ENCODE data around the gene PROP1. TPM values are rescaled to one million over a fixed set of nuclear protein-coding genes. Genes with fewer than 3 reads are reported as not detected.

The PROP1 gene
- total RNA-seq, 1 donor from 2014 or later: not detected

- Histone ChIP-seq H3K4me1 (ENCODE audit: insufficient read depth, low read length) (no peaks in the 10 kb centered on the region), H3K79me2 (ENCODE audit: insufficient read depth, low read length) (no peaks in the 10 kb centered on the region), H3K4me2 (ENCODE audit: low read length) (no peak overlapping the region), H3K27me3 (ENCODE audit: insufficient read depth, low read length) (peaks cover 29% of the 10 kb centered on the region), H3K27ac (ENCODE audit: low read depth, low read length) (no peak overlapping the region), H3K9ac (ENCODE audit: low read length) (no peak overlapping the region), H3K4me3 (ENCODE audit: insufficient read depth, low read depth, low read length) (no peak overlapping the region), H2AFZ (ENCODE audit: low read depth, low read length) (no peak overlapping the region), H3K36me3 (ENCODE audit: insufficient read depth, low read length) (no peaks in the 10 kb centered on the region), H3K9me3 (ENCODE audit: insufficient read depth, low read depth, low read length) (no peaks in the 10 kb centered on the region), H4K20me1 (ENCODE audit: insufficient read depth, low read length) (no peaks in the 10 kb centered on the region)
- H3K27me3 Mint-ChIP-seq (ENCODE audit: low read depth, unreplicated experiment): peaks cover 38% of the 10 kb centered on the region
- TF ChIP-seq EZH2 (IDR thresholded peaks at IDR 0.05; ENCODE audit: insufficient read depth, low read length): no peak
- TF ChIP-seq, protein P1, sequence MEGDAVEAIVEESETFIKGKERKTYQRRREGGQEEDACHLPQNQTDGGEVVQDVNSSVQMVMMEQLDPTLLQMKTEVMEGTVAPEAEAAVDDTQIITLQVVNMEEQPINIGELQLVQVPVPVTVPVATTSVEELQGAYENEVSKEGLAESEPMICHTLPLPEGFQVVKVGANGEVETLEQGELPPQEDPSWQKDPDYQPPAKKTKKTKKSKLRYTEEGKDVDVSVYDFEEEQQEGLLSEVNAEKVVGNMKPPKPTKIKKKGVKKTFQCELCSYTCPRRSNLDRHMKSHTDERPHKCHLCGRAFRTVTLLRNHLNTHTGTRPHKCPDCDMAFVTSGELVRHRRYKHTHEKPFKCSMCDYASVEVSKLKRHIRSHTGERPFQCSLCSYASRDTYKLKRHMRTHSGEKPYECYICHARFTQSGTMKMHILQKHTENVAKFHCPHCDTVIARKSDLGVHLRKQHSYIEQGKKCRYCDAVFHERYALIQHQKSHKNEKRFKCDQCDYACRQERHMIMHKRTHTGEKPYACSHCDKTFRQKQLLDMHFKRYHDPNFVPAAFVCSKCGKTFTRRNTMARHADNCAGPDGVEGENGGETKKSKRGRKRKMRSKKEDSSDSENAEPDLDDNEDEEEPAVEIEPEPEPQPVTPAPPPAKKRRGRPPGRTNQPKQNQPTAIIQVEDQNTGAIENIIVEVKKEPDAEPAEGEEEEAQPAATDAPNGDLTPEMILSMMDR (IDR thresholded peaks at IDR 0.05; ENCODE audit: insufficient read depth, low read depth, low read length): no peak
- no peaks in the 10 kb centered on the region for H3K9me3 Mint-ChIP-seq (ENCODE audit: unreplicated experiment)
- no peaks in the 10 kb centered on the region for H3K4me1 Mint-ChIP-seq (ENCODE audit: low read depth, unreplicated experiment)
- no peaks in the 10 kb centered on the region for H3K36me3 Mint-ChIP-seq (ENCODE audit: low read depth, unreplicated experiment)
- H3K4me3 Mint-ChIP-seq (ENCODE audit: unreplicated experiment): no peak overlapping the region
- FAIRE-seq (no peak), DNase-seq (ENCODE audit: low read depth) (no peak)
- H3K27ac Mint-ChIP-seq (ENCODE audit: unreplicated experiment): no peak overlapping the region
Measured at GRCh38 chr5:177982072-177982727, 13.8 kb downstream of the PROP1 start.

DNA sequence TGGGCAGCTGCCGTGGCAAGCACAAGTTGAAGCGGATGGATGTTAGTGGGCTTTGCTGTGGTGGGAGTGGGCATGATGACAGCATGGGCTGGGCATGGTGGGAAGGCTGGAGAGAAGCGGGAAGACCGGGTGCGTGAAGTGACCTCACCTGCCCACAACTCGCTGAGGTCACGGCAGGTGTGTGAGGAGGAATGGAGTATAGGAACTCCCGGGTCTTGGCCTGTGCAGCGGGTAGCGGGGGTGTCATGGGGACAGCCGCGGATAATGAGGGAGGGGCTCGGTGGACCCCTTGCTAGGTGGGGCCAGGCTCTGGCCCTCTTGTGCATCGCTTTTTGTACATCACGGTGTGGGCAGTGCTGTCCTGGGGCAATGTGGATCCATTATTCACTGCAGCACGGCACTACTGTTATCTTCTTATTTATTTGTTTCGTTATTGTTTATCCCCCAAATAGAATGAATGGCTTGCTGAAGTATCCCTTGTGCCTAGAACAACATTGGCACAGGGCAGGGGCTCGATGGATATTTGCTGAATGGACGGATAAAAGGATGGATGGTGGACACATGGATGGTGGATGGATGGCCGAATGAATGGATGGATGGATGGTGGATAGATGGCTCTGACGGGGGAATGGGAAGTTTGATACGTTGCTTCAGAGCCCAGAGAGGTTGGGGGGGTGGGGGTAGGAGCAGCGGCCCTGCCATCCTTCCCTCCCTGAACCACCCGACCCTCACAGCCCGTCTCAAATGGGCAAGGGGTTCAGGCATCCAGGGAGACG is 14.6 kb downstream of the PROP1 start:
- Histone ChIP-seq H2AFZ (ENCODE audit: low read depth, low read length) (no peak overlapping the region), H3K4me3 (ENCODE audit: insufficient read depth, low read depth, low read length) (no peak overlapping the region), H4K20me1 (ENCODE audit: insufficient read depth, low read length) (no peaks in the 10 kb centered on the region), H3K4me2 (ENCODE audit: low read length) (no peak overlapping the region), H3K27me3 (ENCODE audit: insufficient read depth, low read length) (peaks cover 27% of the 10 kb centered on the region), H3K9me3 (ENCODE audit: insufficient read depth, low read depth, low read length) (no peaks in the 10 kb centered on the region), H3K9ac (ENCODE audit: low read length) (no peak overlapping the region), H3K79me2 (ENCODE audit: insufficient read depth, low read length) (no peaks in the 10 kb centered on the region), H3K4me1 (ENCODE audit: insufficient read depth, low read length) (no peaks in the 10 kb centered on the region), H3K36me3 (ENCODE audit: insufficient read depth, low read length) (no peaks in the 10 kb centered on the region), H3K27ac (ENCODE audit: low read depth, low read length) (no peak overlapping the region)
- no peak for DNase-seq (ENCODE audit: low read depth)
- Mint-ChIP-seq H3K4me1 (ENCODE audit: low read depth, unreplicated experiment) (no peaks in the 10 kb centered on the region), H3K9me3 (ENCODE audit: unreplicated experiment) (no peaks in the 10 kb centered on the region), H3K27me3 (ENCODE audit: low read depth, unreplicated experiment) (peaks cover 38% of the 10 kb centered on the region), H3K36me3 (ENCODE audit: low read depth, unreplicated experiment) (no peaks in the 10 kb centered on the region), H3K4me3 (ENCODE audit: unreplicated experiment) (no peak overlapping the region), H3K27ac (ENCODE audit: unreplicated experiment) (no peak overlapping the region)
- TF ChIP-seq EZH2 (IDR thresholded peaks at IDR 0.05; ENCODE audit: insufficient read depth, low read length): no peak
- TF ChIP-seq, protein P1 (IDR thresholded peaks at IDR 0.05; ENCODE audit: insufficient read depth, low read depth, low read length): no peak
- no peak for FAIRE-seq

DNA sequence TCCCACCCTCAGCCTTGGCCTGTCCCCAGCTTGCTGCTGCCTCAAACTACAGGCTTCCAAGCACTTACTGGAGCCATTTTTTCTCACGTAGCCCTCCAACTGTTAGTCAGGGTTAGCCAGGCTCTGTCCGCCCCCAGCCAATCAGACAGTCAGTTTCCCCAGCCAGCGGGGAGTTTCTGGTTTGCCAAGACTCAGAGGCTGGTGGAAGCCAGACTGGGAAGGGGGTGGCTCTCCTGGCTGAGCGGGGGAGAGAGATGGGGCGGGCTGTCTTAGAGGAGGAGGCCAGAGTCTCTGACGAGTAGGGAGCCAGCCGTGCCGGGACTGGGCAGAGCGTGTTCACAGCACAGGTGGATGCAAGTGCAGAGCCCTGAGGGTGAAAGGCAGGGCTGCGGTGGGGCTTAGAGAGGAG is 15.3 kb downstream of the PROP1 start:
- DNase-seq (ENCODE audit: low read depth): peak; percentile 4

More for the DNA sequence above, 15.3 kb downstream of the PROP1 start:
- Histone ChIP-seq H2AFZ (ENCODE audit: low read depth, low read length) (no peak overlapping the region), H3K27me3 (ENCODE audit: insufficient read depth, low read length) (peaks cover 21% of the 10 kb centered on the region), H3K9ac (ENCODE audit: low read length) (no peak overlapping the region), H3K27ac (ENCODE audit: low read depth, low read length) (no peak overlapping the region), H3K4me3 (ENCODE audit: insufficient read depth, low read depth, low read length) (no peak overlapping the region), H3K36me3 (ENCODE audit: insufficient read depth, low read length) (no peaks in the 10 kb centered on the region), H3K9me3 (ENCODE audit: insufficient read depth, low read depth, low read length) (no peaks in the 10 kb centered on the region), H3K4me2 (ENCODE audit: low read length) (no peak overlapping the region), H3K4me1 (ENCODE audit: insufficient read depth, low read length) (no peaks in the 10 kb centered on the region), H4K20me1 (ENCODE audit: insufficient read depth, low read length) (no peaks in the 10 kb centered on the region), H3K79me2 (ENCODE audit: insufficient read depth, low read length) (no peaks in the 10 kb centered on the region)
- H3K9me3 Mint-ChIP-seq (ENCODE audit: unreplicated experiment): no peaks in the 10 kb centered on the region
- TF ChIP-seq, protein P1 (IDR thresholded peaks at IDR 0.05; ENCODE audit: insufficient read depth, low read depth, low read length): no peak
- no peak for TF ChIP-seq EZH2 (IDR thresholded peaks at IDR 0.05; ENCODE audit: insufficient read depth, low read length)
- peaks cover 33% of the 10 kb centered on the region for H3K27me3 Mint-ChIP-seq (ENCODE audit: low read depth, unreplicated experiment)
- H3K4me1 Mint-ChIP-seq (ENCODE audit: low read depth, unreplicated experiment): no peaks in the 10 kb centered on the region
- no peaks in the 10 kb centered on the region for H3K36me3 Mint-ChIP-seq (ENCODE audit: low read depth, unreplicated experiment)
- H3K27ac Mint-ChIP-seq (ENCODE audit: unreplicated experiment): no peak overlapping the region
- no peak overlapping the region for H3K4me3 Mint-ChIP-seq (ENCODE audit: unreplicated experiment)
- no peak for FAIRE-seq
